Glutamatergic neuron (in vitro differentiated cells): ENCODE data around the gene RPS6KB2. TPM values are rescaled to one million over a fixed set of nuclear protein-coding genes. Genes with fewer than 3 reads are reported as not detected.

Source experiments
- DNase-seq: peaks from one replicate; pipeline ENCODE4 v3.0.0; 2022
- H3K27ac Mint-ChIP-seq: one replicate; pipeline ENCODE4 v1.8.0; 2020; ENCODE audit warnings: mild to moderate bottlenecking, mixed read lengths, inconsistent platforms; ENCODE audit not compliant: unreplicated experiment
- H3K27me3 Mint-ChIP-seq: one replicate; pipeline ENCODE4 v1.8.0; 2020; ENCODE audit warnings: mild to moderate bottlenecking, moderate library complexity, mixed read lengths, inconsistent platforms; ENCODE audit not compliant: unreplicated experiment
- H3K36me3 Mint-ChIP-seq: one replicate; pipeline ENCODE4 v1.8.0; 2020; ENCODE audit warnings: mild to moderate bottlenecking, mixed read lengths, inconsistent platforms; ENCODE audit not compliant: unreplicated experiment
- H3K4me1 Mint-ChIP-seq: one replicate; pipeline ENCODE4 v1.8.0; 2020; ENCODE audit warnings: mild to moderate bottlenecking, low read depth, mixed read lengths, inconsistent platforms; ENCODE audit not compliant: unreplicated experiment
- H3K4me3 Mint-ChIP-seq: one replicate; pipeline ENCODE4 v1.8.0; 2020; ENCODE audit warnings: mild to moderate bottlenecking, mixed read lengths, inconsistent platforms; ENCODE audit not compliant: unreplicated experiment
- H3K9me3 Mint-ChIP-seq: one replicate; pipeline ENCODE4 v1.8.0; 2020; ENCODE audit warnings: mild to moderate bottlenecking, moderate library complexity, mixed read lengths, inconsistent platforms; ENCODE audit not compliant: unreplicated experiment
- CTCF ChIP-seq: fragments of 200-600 bp; sonication (generic); IDR thresholded peaks from one replicate; pipeline ENCODE4 v1.5.0; 2021; ENCODE audit not compliant: partially characterized antibody, unreplicated experiment
- total RNA-seq: library from RNA; stranded (reverse); fragmentation: NEBNext Ultra II Directional; extraction: Animal tissue kit (Norgen Biotek cat#: 25700); gene quantifications from one replicate; pipeline ENCODE4 v1.2.1, GENCODE V29; 2021; ENCODE audit not compliant: unreplicated experiment

Gene RPS6KB2
- total RNA-seq, 1 donor from 2014 or later: 69.0 TPM

- H3K4me3 Mint-ChIP-seq: peak overlapping the region; percentile 61
- TF ChIP-seq CTCF: no peak
- no peak for DNase-seq
- H3K9me3 Mint-ChIP-seq: peaks cover 1% of the 10 kb centered on the region
- H3K36me3 Mint-ChIP-seq: no peaks in the 10 kb centered on the region
- H3K27ac Mint-ChIP-seq: no peak overlapping the region
- peaks cover 13% of the 10 kb centered on the region for H3K27me3 Mint-ChIP-seq
- H3K4me1 Mint-ChIP-seq: peaks cover 10% of the 10 kb centered on the region
Observed at GRCh38 chr11:67393990-67394389, 34.3 kb upstream of the RPS6KB2 start.

GRCh38 chr11:67395555-67396258 lies 32.6 kb upstream of the RPS6KB2 start:
- Mint-ChIP-seq H3K27ac (no peak overlapping the region), H3K9me3 (peaks cover 1% of the 10 kb centered on the region), H3K36me3 (no peaks in the 10 kb centered on the region), H3K4me3 (no peak overlapping the region), H3K27me3 (peaks cover 12% of the 10 kb centered on the region), H3K4me1 (peaks cover 5% of the 10 kb centered on the region)
- TF ChIP-seq CTCF: no peak
- DNase-seq: no peak

- Mint-ChIP-seq H3K4me1 (peaks cover 5% of the 10 kb centered on the region), H3K27me3 (peaks cover 12% of the 10 kb centered on the region), H3K27ac (no peak overlapping the region), H3K4me3 (no peak overlapping the region), H3K9me3 (peaks cover 1% of the 10 kb centered on the region), H3K36me3 (no peaks in the 10 kb centered on the region)
- TF ChIP-seq CTCF: no peak
- DNase-seq: no peak
Observed at GRCh38 chr11:67396259-67396581, 32.1 kb upstream of the RPS6KB2 start.

GRCh38 chr11:67396587-67397389 lies 31.5 kb upstream of the RPS6KB2 start:
- peaks cover 1% of the 10 kb centered on the region for H3K9me3 Mint-ChIP-seq
- peaks cover 5% of the 10 kb centered on the region for H3K4me1 Mint-ChIP-seq
- H3K27me3 Mint-ChIP-seq: peaks cover 12% of the 10 kb centered on the region
- peak overlapping the region; percentile 59 for H3K27ac Mint-ChIP-seq
- TF ChIP-seq CTCF: no peak
- no peak for DNase-seq
- H3K4me3 Mint-ChIP-seq: no peak overlapping the region
- H3K36me3 Mint-ChIP-seq: no peaks in the 10 kb centered on the region

- no peaks in the 10 kb centered on the region for H3K36me3 Mint-ChIP-seq
- H3K27ac Mint-ChIP-seq: no peak overlapping the region
- H3K4me1 Mint-ChIP-seq: peaks cover 4% of the 10 kb centered on the region
- no peak for DNase-seq
- H3K9me3 Mint-ChIP-seq: peaks cover 1% of the 10 kb centered on the region
- H3K27me3 Mint-ChIP-seq: peaks cover 12% of the 10 kb centered on the region
- TF ChIP-seq CTCF: no peak
- H3K4me3 Mint-ChIP-seq: no peak overlapping the region
Observed at GRCh38 chr11:67397536-67397935, 30.8 kb upstream of the RPS6KB2 start.
